Ovary (tissue), 9 donors: Measurements from ENCODE around the gene TAOK3. TPM values are rescaled to one million over a fixed set of nuclear protein-coding genes. Genes with fewer than 3 reads are reported as not detected.

ENCODE experiments used
- DNase-seq, 5 donors: peaks; one replicate each; pipeline ENCODE4 v3.0.0-alpha.2; 2019 to 2020
- H3K27ac ChIP-seq, 2 donors: fragments of 200-600 bp; one replicate each; pipeline versions ENCODE4 v1.5.1 to v1.8.0; 2019 to 2022
- H3K27me3 ChIP-seq: fragments of 200-600 bp; one replicate; pipeline ENCODE4 v1.8.0; 2022
- H3K36me3 ChIP-seq: fragments of 200-600 bp; sonication (generic); one replicate; pipeline ENCODE4 v1.5.1; 2019
- H3K4me1 ChIP-seq: one replicate; pipeline ENCODE4 v1.8.1; 2013; ENCODE audit warnings: mild to moderate bottlenecking, moderate library complexity; ENCODE audit not compliant: insufficient read depth
- H3K4me3 ChIP-seq: fragments of 200-600 bp; sonication (generic); one replicate; pipeline ENCODE4 v1.5.1; 2017
- H3K9me3 ChIP-seq, 2 donors: fragments of 200-600 bp in 1 of 2; sonication (generic) in 1 of 2; one replicate each; pipeline versions ENCODE4 v1.5.1 to v1.8.1; 2013 to 2019; ENCODE audit warnings: mild to moderate bottlenecking in 1 of 2, moderate library complexity in 1 of 2
- EP300 ChIP-seq: sonication (generic); formaldehyde crosslinking; IDR thresholded peaks from one replicate; pipeline ENCODE4 v1.6.1; 2017; ENCODE audit warnings: antibody characterized with exemption
- POLR2A ChIP-seq: fragments of 450-650 bp; IDR thresholded peaks from one replicate; pipeline ENCODE4 v1.6.1; 2017; ENCODE audit warnings: antibody characterized with exemption, mild to moderate bottlenecking, moderate library complexity
- WGBS, 3 donors: extraction: QIAGEN DNeasy Blood & Tissue Kit in 1 of 3; methylation state at CpG; one replicate each; pipeline versions ENCODE4 v1.1.5 to v1.1.7; 2013 to 2017; 5-methylcytosine and 5-hydroxymethylcytosine counted together
- intact Hi-C, 4 donors: fragments of 100-400 bp; cut with DNase I; formaldehyde crosslinking; loops; one replicate each; pipeline versions ENCODE4 v1.11.0 to v1.15.1; 2022 to 2023
- polyA plus RNA-seq, 2 donors: library from polyadenylated mRNA; stranded (reverse); fragments of 200-250 nt in 1 of 2; fragments of 350-450 nt in 1 of 2; fragmentation: Illumina TruSeq in 1 of 2; extraction: RNeasy Lipid Tissue Mini Kit (QIAGEN cat#74804) in 1 of 2; gene quantifications; one replicate each; pipeline ENCODE4 v1.2.3, GENCODE V29; 2013 to 2014
- total RNA-seq, 7 donors: library from RNA; depleted of rRNA in 2 of 7; stranded (reverse); fragments of >200 nt in 2 of 7; fragmentation: NEBNext Ultra II Directional in 3 of 7; extraction: Animal tissue kit (Norgen Biotek cat#: 25700) in 3 of 7; gene quantifications; one replicate each; pipeline versions ENCODE4 v1.1.0 to v1.2.4, GENCODE V29; 2016 to 2023
- TF ChIP-seq, protein P1 (sequence below), 3 donors: fragments of 450-650 bp in 2 of 3; fragments of 200-600 bp in 1 of 3; IDR thresholded peaks; one replicate each; pipeline versions ENCODE4 v1.5.1 to v1.8.0; 2016 to 2022; ENCODE audit warnings: antibody characterized with exemption in 3 of 3, mild to moderate bottlenecking in 1 of 3
- donor health status: DM: no; HTN: no; CAD: no; lungs with moderate emphysema.
- donor health status: DM: no; HTN: no; CAD: no.
- donor health status: Bipolar disorder and iron deficiency.
- donor health status: DM: yes; HTN: yes; CAD: no.
- donor health status: DM: no; HTN: no; CAD: no.
- donor health status: DM: yes; HTN: yes; CAD: no.

Gene TAOK3
- total and polyA plus RNA-seq, 9 donors, result 12.6 to 31.0 (median 23.0) TPM

- no peaks in the 10 kb centered on the region for H3K4me1 ChIP-seq
- H3K27me3 ChIP-seq, result no peaks in the 10 kb centered on the region
- intact Hi-C loops, result no loop called here
- no peak overlapping the region for H3K4me3 ChIP-seq
- WGBS, 3 donors, result 86 to 88% (median 86%) methylated on average over 10 of the region's 10 CpGs
- DNase-seq, result no peak
- H3K36me3 ChIP-seq, result no peaks in the 10 kb centered on the region
- H3K9me3 ChIP-seq, result no peaks in the 10 kb centered on the region
- TF ChIP-seq, protein P1, sequence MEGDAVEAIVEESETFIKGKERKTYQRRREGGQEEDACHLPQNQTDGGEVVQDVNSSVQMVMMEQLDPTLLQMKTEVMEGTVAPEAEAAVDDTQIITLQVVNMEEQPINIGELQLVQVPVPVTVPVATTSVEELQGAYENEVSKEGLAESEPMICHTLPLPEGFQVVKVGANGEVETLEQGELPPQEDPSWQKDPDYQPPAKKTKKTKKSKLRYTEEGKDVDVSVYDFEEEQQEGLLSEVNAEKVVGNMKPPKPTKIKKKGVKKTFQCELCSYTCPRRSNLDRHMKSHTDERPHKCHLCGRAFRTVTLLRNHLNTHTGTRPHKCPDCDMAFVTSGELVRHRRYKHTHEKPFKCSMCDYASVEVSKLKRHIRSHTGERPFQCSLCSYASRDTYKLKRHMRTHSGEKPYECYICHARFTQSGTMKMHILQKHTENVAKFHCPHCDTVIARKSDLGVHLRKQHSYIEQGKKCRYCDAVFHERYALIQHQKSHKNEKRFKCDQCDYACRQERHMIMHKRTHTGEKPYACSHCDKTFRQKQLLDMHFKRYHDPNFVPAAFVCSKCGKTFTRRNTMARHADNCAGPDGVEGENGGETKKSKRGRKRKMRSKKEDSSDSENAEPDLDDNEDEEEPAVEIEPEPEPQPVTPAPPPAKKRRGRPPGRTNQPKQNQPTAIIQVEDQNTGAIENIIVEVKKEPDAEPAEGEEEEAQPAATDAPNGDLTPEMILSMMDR (IDR thresholded peaks at IDR 0.05), result no peak
- TF ChIP-seq EP300, result no peak
- TF ChIP-seq POLR2A, result no peak
- peak overlapping the region in 1 of 2 donors; percentile 82 for H3K27ac ChIP-seq
Observed at GRCh38 chr12:118119449-118119879, 253.2 kb downstream of the TAOK3 start.

DNA sequence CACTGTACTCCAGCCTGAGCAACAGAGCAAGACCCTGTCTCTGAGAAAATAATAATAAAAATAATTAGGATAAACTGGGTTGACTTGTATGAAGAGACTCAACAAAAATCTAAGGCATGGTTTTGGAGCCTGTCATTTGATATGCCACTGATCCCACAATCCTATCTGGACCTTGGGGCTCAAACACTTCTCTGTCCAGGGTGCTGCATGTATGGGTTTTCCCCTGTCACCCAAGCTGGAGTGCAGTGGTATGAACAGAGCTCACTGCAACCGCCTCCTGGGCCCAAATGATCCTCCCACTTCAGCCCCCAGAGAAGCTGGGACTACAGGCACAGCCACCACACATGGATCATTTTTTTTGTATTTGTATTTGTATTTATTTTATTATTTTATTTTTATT, 263.6 kb downstream of the TAOK3 start:
- Histone ChIP-seq H3K27ac (no peak overlapping the region), H3K36me3 (no peaks in the 10 kb centered on the region), H3K27me3 (no peaks in the 10 kb centered on the region), H3K9me3 (no peaks in the 10 kb centered on the region), H3K4me1 (no peaks in the 10 kb centered on the region), H3K4me3 (no peak overlapping the region)
- TF ChIP-seq, protein P1 (IDR thresholded peaks at IDR 0.05), result no peak
- TF ChIP-seq EP300 (no peak), POLR2A (no peak)
- 83 to 91% (median 89%) methylated on average over 1 of the region's 1 CpG for WGBS, 3 donors
- intact Hi-C loops, result no loop called here
- no peak for DNase-seq

DNA sequence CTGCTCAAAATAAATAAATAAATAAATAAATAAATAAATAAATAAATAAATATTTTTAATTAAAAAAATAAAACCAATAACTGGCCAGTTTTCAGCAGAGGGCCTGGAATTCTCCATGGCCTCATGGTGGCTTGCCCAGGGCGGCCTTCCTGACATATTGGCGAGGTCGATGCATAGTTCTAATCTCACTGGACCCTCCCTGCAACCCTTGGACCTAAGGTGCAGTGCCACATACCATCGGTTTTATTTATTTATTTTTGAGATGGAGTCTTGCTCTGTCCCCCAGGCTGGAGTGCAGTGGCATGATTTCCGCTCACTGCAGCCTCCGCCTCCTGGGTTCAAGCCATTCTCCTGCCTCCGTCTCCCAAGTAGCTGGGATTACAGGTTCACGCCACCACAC, 265.0 kb downstream of the TAOK3 start:
- no peaks in the 10 kb centered on the region for H3K4me1 ChIP-seq
- intact Hi-C loops, result no loop called here
- no peaks in the 10 kb centered on the region for H3K9me3 ChIP-seq
- DNase-seq, result no peak
- TF ChIP-seq, protein P1 (IDR thresholded peaks at IDR 0.05), result no peak
- TF ChIP-seq EP300, result no peak
- TF ChIP-seq POLR2A, result no peak
- 94 to 96% (median 95%) methylated on average over 8 of the region's 8 CpGs for WGBS, 3 donors
- no peak overlapping the region for H3K4me3 ChIP-seq
- no peaks in the 10 kb centered on the region for H3K27me3 ChIP-seq
- H3K36me3 ChIP-seq, result no peaks in the 10 kb centered on the region
- H3K27ac ChIP-seq, result no peak overlapping the region

DNA sequence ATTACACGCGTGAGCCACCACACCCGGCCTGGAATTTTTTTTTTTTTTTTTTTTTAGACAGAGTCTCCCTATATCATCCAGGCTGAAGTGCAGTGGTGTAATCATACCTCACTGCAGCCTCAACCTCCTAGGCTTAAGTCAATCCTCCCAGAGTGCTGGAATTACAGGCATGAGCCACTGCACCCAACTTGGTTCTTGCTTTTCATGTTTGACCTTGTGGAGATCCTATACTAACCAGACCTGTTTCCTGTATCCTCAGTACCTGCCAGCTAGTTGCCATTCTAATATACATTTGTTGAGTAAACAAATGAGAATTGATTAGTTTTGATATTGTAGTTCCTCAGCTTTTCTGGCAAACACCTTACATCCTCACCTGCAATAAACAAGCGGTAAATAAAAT, 265.7 kb downstream of the TAOK3 start:
- WGBS, 3 donors, result 79 to 85% (median 83%) methylated on average over 4 of the region's 4 CpGs
- TF ChIP-seq EP300, result no peak
- TF ChIP-seq, protein P1 (IDR thresholded peaks at IDR 0.05), result no peak
- no peak for TF ChIP-seq POLR2A
- DNase-seq, result no peak

More for the DNA sequence above, 265.7 kb downstream of the TAOK3 start:
- H3K9me3 ChIP-seq, result no peaks in the 10 kb centered on the region
- no peaks in the 10 kb centered on the region for H3K27me3 ChIP-seq
- peaks cover 2% of the 10 kb centered on the region for H3K4me1 ChIP-seq
- no peak overlapping the region for H3K27ac ChIP-seq
- H3K36me3 ChIP-seq, result no peaks in the 10 kb centered on the region
- H3K4me3 ChIP-seq, result no peak overlapping the region
- intact Hi-C loops, result no loop called here
